DMS53 (cell line): ENCODE results near the gene XPR1.
A peak's percentile ranks its signal among the peaks of the same experiment; 100 is the strongest.
"Not testable (repeated sequence)": the region's sequence is repeated elsewhere in the genome, so short reads cannot be mapped to it uniquely, and the experiment has no call there.

Experiments
- DNase-seq: peaks from one replicate; lab custom pipeline; 2025; lab: John Stamatoyannopoulos, UW

Gene XPR1

DNA sequence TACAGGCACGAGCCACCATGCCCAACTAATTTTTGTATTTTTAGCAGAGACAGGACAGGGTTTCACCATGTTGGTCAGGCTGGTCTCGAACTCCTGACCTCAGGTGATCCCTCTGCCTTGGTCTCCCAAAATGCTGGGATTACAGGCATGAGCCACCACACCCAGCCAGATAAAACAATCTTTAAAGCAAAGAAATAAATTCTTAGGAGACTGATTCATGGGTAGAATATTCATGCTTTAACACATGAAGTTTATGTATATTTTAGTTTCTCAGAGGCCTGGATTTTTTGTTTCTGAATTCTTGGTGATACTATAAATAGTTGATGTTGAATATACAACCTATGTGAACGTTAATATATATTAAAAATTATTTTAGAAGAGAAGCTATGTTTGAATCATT is 153.5 kb downstream of the XPR1 start:
- DNase-seq: no peak

- no peak for DNase-seq
Measured at GRCh38 chr1:180785887-180786286, 154.1 kb downstream of the XPR1 start.

DNA sequence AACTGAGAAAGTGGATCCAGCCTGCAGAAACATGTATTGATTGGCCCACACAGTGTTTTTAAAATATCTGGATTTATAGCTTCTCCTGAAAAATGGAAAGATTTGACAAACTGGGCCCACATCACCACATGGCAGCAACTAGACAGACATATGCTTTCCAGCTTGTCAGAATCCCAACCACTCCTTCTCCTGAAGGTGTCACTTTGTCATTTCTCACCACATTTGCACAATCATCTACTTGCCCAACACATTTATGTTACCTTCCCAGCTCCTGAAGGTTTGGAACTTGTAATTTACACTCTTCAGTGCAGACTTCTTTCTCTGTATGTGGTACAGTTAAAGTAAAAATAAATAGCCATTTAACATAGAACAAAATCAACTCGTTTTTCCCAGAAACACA is 154.8 kb downstream of the XPR1 start:
- no peak for DNase-seq

DNA sequence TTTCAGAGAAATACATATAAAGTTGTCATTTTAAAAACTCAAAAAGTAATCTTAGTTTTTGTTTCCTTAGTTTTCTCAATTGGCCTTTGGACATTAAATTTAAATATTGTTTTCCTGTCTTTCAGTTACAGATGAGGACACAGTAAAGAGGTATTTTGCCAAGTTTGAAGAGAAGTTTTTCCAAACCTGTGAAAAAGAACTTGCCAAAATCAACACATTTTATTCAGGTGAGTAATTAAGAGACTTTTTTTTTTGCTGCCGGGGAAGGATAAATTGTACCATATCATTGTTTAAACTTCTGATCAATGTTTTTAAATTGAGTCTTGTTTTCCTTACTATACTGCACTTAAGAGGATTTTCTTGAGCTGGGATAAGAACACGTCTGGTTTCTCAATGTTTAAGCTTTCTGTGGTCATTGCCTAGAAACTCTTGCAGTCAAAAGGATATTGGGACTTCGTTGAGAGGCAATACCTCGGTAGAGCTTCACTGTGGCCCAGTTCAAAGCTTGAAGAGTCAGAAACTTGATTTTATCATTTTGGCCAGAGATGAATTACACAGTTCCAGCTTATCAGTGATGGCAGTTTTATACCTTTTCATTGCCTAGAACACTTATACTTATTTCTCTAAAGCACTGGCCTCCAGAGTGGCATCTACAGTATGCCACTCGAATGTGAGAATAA is 155.9 kb downstream of the XPR1 start:
- no peak for DNase-seq

- DNase-seq: no peak
Measured at GRCh38 chr1:180789460-180789859, 157.6 kb downstream of the XPR1 start.

- not testable (repeated sequence) for DNase-seq
Measured at GRCh38 chr1:180791152-180791551, 159.3 kb downstream of the XPR1 start.

DNA sequence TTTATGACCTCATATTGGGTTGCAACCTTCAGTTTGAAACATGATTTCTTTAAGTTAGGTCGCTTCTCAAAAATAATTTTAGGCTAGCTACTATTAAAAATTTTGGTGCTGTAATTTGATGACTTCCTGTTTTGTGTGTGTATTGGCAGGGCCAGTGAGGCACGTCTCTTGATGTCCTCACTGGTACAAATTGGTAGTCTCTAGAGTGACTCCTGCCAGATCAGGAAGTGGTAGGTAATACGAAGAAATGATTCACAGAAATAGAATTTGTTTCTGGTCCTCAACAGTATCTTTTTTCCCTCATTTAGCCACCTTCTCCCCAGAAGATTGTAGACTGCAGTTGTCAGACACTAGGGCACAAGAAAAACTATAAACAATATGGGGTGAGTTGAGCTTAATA is 160.0 kb downstream of the XPR1 start:
- no peak for DNase-seq

- no peak for DNase-seq
Measured at GRCh38 chr1:180793451-180793850, 161.6 kb downstream of the XPR1 start.

GRCh38 chr1:180796897-180797640 is 165.2 kb downstream of the XPR1 start:
- no peak for DNase-seq

- DNase-seq: no peak
Measured at GRCh38 chr1:180800945-180801344, 169.1 kb downstream of the XPR1 start.

DNA sequence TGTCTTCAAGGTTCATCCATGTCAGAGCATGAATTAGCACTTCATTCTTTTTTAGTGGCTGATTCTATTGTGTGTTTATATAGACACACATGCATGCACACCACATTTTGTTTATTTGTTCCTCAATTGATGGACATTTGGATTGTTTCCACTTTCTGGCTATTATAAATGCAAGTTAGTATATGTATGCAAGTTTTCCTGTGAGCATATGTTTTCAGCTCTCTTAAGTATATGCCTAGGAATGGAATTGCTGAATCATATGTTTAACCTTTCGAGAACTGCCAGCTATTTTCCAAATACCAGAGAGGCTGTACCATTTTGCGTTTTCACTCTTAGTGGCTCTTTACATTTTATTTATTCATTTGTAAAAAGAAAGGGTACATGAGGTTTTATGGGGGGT is 171.0 kb downstream of the XPR1 start:
- no peak for DNase-seq

DNA sequence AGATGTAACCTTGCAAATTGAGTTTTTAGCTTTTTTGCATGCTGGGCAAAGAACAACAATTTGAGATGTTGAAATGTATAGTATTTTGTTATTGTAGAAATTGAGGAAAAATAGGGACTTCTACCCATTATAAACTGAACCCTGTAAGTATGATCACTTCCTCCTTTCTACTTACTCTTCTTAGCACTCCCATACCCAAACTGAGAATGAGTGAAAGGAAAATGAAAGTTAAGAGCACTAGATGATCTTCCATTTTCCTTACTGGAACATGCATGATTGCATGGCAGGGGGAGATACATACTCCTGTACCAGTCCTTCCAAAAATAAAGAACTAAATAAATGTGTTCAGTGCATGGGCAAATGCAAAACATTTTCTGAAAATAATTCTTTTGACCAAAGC is 173.5 kb downstream of the XPR1 start:
- no peak for DNase-seq

GRCh38 chr1:180811298-180811697 is 179.5 kb downstream of the XPR1 start:
- no peak for DNase-seq

DNA sequence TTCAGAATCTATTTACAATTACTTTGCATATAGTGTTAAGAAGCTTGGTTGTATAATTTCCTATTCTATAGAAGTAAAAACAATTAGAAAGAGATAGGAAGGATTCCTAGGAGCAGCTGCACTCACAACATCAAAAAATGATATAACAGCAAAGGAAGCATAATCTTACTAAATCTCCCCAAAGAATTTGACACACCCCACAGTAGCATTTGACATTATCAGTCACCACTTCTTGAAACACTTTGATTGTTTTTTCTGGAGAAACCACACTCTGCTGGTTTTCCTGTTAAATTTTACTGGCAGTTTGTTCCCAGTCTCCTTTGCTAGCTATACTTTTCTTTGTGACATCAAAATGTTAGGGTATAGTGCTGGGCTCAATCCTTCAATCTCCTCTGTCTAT is 180.1 kb downstream of the XPR1 start:
- DNase-seq: no peak

DNA sequence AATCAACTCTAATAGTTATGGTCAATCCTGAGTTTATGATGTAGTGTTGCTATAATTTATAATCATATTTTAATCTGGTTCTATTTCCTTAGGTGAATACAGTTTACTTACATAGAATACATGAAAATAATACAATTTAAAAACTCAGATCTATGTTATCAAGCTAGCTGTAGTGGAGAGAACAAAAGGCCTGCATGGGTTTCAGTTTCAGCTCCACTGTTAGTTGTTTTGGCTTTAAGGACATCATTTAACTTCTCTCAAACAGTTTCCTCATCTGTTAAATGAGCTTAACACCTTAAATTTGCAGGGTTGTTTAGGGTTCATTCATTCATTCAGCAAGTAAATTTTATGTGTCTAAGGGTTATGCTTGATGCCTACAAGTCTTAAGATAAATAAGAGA is 182.4 kb downstream of the XPR1 start:
- DNase-seq: peak; percentile 36

DNA sequence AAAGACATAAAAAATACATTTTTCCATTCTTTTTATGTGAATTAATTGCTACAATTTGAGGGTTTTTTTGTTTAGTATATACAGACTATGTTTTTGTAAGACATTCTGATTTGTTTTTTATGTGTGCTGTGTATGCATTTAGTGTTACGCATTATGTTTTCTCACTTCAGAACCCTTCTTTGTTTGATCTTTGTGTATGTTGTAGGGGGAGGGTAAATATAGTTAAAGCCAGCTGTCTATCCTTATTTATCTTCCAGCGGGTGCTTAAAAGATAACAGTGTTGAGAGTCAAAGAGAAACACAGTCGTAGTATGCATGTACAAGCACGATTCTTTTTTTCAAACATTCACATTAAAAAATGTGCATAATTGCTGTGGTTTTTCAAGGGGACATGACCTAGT is 183.4 kb downstream of the XPR1 start:
- peak; percentile 87 for DNase-seq

GRCh38 chr1:180816132-180816531 is 184.3 kb downstream of the XPR1 start:
- peak; percentile 78 for DNase-seq

- no peak for DNase-seq
Measured at GRCh38 chr1:180821970-180822369, 190.1 kb downstream of the XPR1 start.

- DNase-seq: not testable (repeated sequence)
Measured at GRCh38 chr1:180831507-180831906, 199.7 kb downstream of the XPR1 start.

DNA sequence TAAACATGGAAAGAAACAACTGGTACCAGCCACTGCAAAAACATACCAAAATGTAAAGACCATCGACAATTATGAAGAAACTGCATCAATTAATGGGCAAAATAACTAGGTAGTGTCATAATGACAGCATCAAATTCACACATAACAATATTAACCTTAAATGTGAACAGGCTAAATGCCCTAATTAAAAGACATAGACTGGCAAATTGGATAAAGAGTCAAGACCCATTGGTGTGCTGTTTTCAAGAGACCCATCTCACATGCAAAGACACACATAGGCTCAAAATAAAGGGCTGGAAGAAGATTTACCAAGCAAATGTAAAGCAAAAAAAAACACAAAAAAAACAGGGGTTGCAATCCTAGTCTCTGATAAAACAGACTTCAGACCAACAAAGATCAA is 201.4 kb downstream of the XPR1 start:
- not testable (repeated sequence) for DNase-seq

GRCh38 chr1:180836449-180836848 is 204.6 kb downstream of the XPR1 start:
- DNase-seq: no peak

- no peak for DNase-seq
Measured at GRCh38 chr1:180837020-180837419, 205.2 kb downstream of the XPR1 start.

DNA sequence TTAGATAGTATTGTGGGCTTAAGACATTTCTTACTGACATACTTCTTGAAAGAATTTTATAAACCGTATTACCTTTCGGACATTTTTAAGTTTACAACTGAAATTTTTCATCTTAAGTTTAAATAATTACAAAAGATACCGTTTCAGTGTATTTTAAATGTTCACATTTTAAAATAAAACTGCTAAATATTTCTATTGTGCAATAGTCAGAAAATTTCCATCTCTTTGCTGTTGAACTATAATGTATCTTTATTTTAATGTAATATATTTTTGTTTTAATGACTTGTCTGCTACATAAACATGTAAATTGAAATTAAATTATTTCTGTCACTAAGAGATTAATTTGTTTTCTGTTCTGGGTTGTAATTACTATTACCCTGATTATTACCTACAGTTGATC is 206.7 kb downstream of the XPR1 start:
- no peak for DNase-seq

DNA sequence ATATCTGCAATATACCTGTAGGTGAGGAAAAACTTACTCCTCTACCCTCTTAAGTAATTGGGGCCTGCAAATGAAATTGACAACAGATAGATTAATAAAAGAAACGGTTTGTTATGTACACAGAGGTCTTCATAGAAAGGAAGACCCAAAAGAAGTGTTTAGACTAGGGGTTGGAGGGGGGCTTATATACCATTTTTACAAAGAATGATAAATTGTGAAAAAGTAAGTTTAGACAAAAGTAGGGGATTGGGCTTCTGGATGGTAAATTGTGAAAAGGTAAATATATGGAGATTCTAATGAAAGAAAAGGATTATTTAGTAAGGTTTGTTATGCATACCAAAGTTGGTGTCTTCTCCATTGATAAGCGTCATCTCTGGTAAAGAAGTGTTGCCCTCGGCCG is 207.7 kb downstream of the XPR1 start:
- no peak for DNase-seq
